Measurements from ENCODE around the gene CAPN11.

- TF ChIP-seq CTCF (IDR thresholded peaks at IDR 0.05) (no peak), EP300 (IDR thresholded peaks at IDR 0.05) (no peak), POLR2A (IDR thresholded peaks at IDR 0.05) (no peak)
Measured at GRCh38 chr6:44111434-44112417, 46.9 kb upstream of the CAPN11 start.
